ENCODE results near the gene ITPKB.

ITPKB gene

GRCh38 chr1:226682871-226683814, 55.9 kb downstream of the ITPKB start:
- H3K27ac ChIP-seq (ENCODE audit: low read length): no peak overlapping the region
- H3K9me3 ChIP-seq (replicated peaks; ENCODE audit: insufficient read depth, low read length): no peaks in the 10 kb centered on the region
- H3K9me2 ChIP-seq (replicated peaks; ENCODE audit: insufficient read depth, low read length): no peaks in the 10 kb centered on the region
- H3K79me2 ChIP-seq (ENCODE audit: low read length): peaks cover 98% of the 10 kb centered on the region
- H3F3A ChIP-seq (ENCODE audit: insufficient read depth, low read length): no peaks in the 10 kb centered on the region
- H2AFZ ChIP-seq (ENCODE audit: low read length): no peak overlapping the region
- no peak for TF ChIP-seq CTCF (IDR thresholded peaks at IDR 0.05; ENCODE audit: low read length)
- no peak for TF ChIP-seq EZH2phosphoT487 (IDR thresholded peaks at IDR 0.05; ENCODE audit: low read length)
- no peak for TF ChIP-seq EZH2 (optimal IDR thresholded peaks at IDR 0.05; ENCODE audit: low read depth, low read length)
- H3K36me3 ChIP-seq (replicated peaks; ENCODE audit: insufficient read depth, low read length): no peaks in the 10 kb centered on the region
- H3K9ac ChIP-seq (ENCODE audit: low read length): no peak overlapping the region
- no peaks in the 10 kb centered on the region for H4K20me1 ChIP-seq (ENCODE audit: insufficient read depth, low read length)
- H3K4me1 ChIP-seq (ENCODE audit: low read length): peaks cover 2% of the 10 kb centered on the region
- no peak for DNase-seq
- no peaks in the 10 kb centered on the region for H3K27me3 ChIP-seq (replicated peaks; ENCODE audit: insufficient read depth, low read length)
- no peak overlapping the region for H3K4me2 ChIP-seq (ENCODE audit: low read depth, low read length)
- no peak overlapping the region for H3K4me3 ChIP-seq (ENCODE audit: low read length)

GRCh38 chr1:226681652-226682493, 57.2 kb downstream of the ITPKB start:
- no peak overlapping the region for H3K9ac ChIP-seq (ENCODE audit: low read length)
- peaks cover 5% of the 10 kb centered on the region; the same call in 1 of the 2 replicates for H3F3A ChIP-seq (ENCODE audit: insufficient read depth, low read length)
- no peaks in the 10 kb centered on the region for H3K9me2 ChIP-seq (replicated peaks; ENCODE audit: insufficient read depth, low read length)
- H3K4me3 ChIP-seq (ENCODE audit: low read length): no peak overlapping the region
- H2AFZ ChIP-seq (ENCODE audit: low read length): no peak overlapping the region
- H3K27ac ChIP-seq (ENCODE audit: low read length): no peak overlapping the region
- H3K4me2 ChIP-seq (ENCODE audit: low read depth, low read length): no peak overlapping the region
- H3K4me1 ChIP-seq (ENCODE audit: low read length): peaks cover 15% of the 10 kb centered on the region
- no peak for DNase-seq
- H4K20me1 ChIP-seq (ENCODE audit: insufficient read depth, low read length): no peaks in the 10 kb centered on the region
- TF ChIP-seq EZH2phosphoT487 (IDR thresholded peaks at IDR 0.05; ENCODE audit: low read length): no peak
- TF ChIP-seq EZH2 (optimal IDR thresholded peaks at IDR 0.05; ENCODE audit: low read depth, low read length): no peak
- TF ChIP-seq CTCF (IDR thresholded peaks at IDR 0.05; ENCODE audit: low read length): no peak
- no peaks in the 10 kb centered on the region for H3K36me3 ChIP-seq (replicated peaks; ENCODE audit: insufficient read depth, low read length)
- no peaks in the 10 kb centered on the region for H3K27me3 ChIP-seq (replicated peaks; ENCODE audit: insufficient read depth, low read length)
- no peaks in the 10 kb centered on the region for H3K9me3 ChIP-seq (replicated peaks; ENCODE audit: insufficient read depth, low read length)
- H3K79me2 ChIP-seq (ENCODE audit: low read length): peaks cover 98% of the 10 kb centered on the region

- Histone ChIP-seq H3K9ac (ENCODE audit: low read length) (no peak overlapping the region), H3K27ac (ENCODE audit: low read length) (no peak overlapping the region)
- no peak for DNase-seq
Measured at GRCh38 chr1:226680653-226681052, 58.4 kb downstream of the ITPKB start.

More at GRCh38 chr1:226680653-226681052, 58.4 kb downstream of the ITPKB start:
- Histone ChIP-seq H3K4me1 (ENCODE audit: low read length) (peaks cover 22% of the 10 kb centered on the region), H3K79me2 (ENCODE audit: low read length) (peaks cover 98% of the 10 kb centered on the region), H3K9me2 (replicated peaks; ENCODE audit: insufficient read depth, low read length) (no peaks in the 10 kb centered on the region), H3F3A (ENCODE audit: insufficient read depth, low read length) (peaks cover 5% of the 10 kb centered on the region; the same call in 1 of the 2 replicates), H4K20me1 (ENCODE audit: insufficient read depth, low read length) (no peaks in the 10 kb centered on the region), H3K27me3 (replicated peaks; ENCODE audit: insufficient read depth, low read length) (no peaks in the 10 kb centered on the region), H3K4me3 (ENCODE audit: low read length) (no peak overlapping the region), H3K9me3 (replicated peaks; ENCODE audit: insufficient read depth, low read length) (no peaks in the 10 kb centered on the region), H3K4me2 (ENCODE audit: low read depth, low read length) (no peak overlapping the region), H2AFZ (ENCODE audit: low read length) (no peak overlapping the region), H3K36me3 (replicated peaks; ENCODE audit: insufficient read depth, low read length) (no peaks in the 10 kb centered on the region)
- TF ChIP-seq CTCF (IDR thresholded peaks at IDR 0.05; ENCODE audit: low read length): no peak
- TF ChIP-seq EZH2phosphoT487 (IDR thresholded peaks at IDR 0.05; ENCODE audit: low read length): no peak
- no peak for TF ChIP-seq EZH2 (optimal IDR thresholded peaks at IDR 0.05; ENCODE audit: low read depth, low read length)

Data from MM.1S (cell line).